Activated CD4-positive, alpha-beta T cell treated with anti-CD3 and anti-CD28 coated beads, Interleukin-2, amount 50 U/mL, for 1 hour (primary cell): ENCODE results near the gene ZNF438.
"Not testable (repeated sequence)": the region's sequence is repeated elsewhere in the genome, so short reads cannot be mapped to it uniquely, and the experiment has no call there.

Experiments
- DNase-seq: peaks from one replicate; pipeline ENCODE4 v3.0.0-alpha.2; 2020

ZNF438 gene

GRCh38 chr10:30820261-30820991, 211.2 kb downstream of the ZNF438 start:
- DNase-seq: no peak

GRCh38 chr10:30819341-30820181, 212.1 kb downstream of the ZNF438 start:
- no peak for DNase-seq

- DNase-seq: no peak
Measured at GRCh38 chr10:30818854-30819253, 212.8 kb downstream of the ZNF438 start.

GRCh38 chr10:30818010-30818660, 213.5 kb downstream of the ZNF438 start:
- DNase-seq: no peak

- DNase-seq: no peak
Measured at GRCh38 chr10:30817541-30817940, 214.1 kb downstream of the ZNF438 start.

GRCh38 chr10:30816820-30817171, 214.9 kb downstream of the ZNF438 start:
- no peak for DNase-seq

GRCh38 chr10:30816159-30816819, 215.4 kb downstream of the ZNF438 start:
- no peak for DNase-seq

GRCh38 chr10:30813872-30814481, 217.7 kb downstream of the ZNF438 start:
- no peak for DNase-seq

GRCh38 chr10:30812018-30812851, 219.4 kb downstream of the ZNF438 start:
- DNase-seq: no peak

- DNase-seq: no peak
Measured at GRCh38 chr10:30811276-30812017, 220.2 kb downstream of the ZNF438 start.

- no peak for DNase-seq
Measured at GRCh38 chr10:30810416-30810815, 221.2 kb downstream of the ZNF438 start.

- no peak for DNase-seq
Measured at GRCh38 chr10:30806850-30807249, 224.8 kb downstream of the ZNF438 start.

GRCh38 chr10:30805061-30805460, 226.6 kb downstream of the ZNF438 start:
- DNase-seq: no peak

GRCh38 chr10:30804478-30805055, 227.1 kb downstream of the ZNF438 start:
- DNase-seq: no peak

GRCh38 chr10:30803892-30804322, 227.8 kb downstream of the ZNF438 start:
- no peak for DNase-seq

- DNase-seq: no peak
Measured at GRCh38 chr10:30803058-30803457, 228.6 kb downstream of the ZNF438 start.

GRCh38 chr10:30800368-30800767, 231.3 kb downstream of the ZNF438 start:
- DNase-seq: no peak

GRCh38 chr10:30798646-30799185, 232.9 kb downstream of the ZNF438 start:
- no peak for DNase-seq

- not testable (repeated sequence) for DNase-seq
Measured at GRCh38 chr10:30795024-30795423, 236.6 kb downstream of the ZNF438 start.
